HEK293 (cell line): ENCODE measurements around the gene SLC25A22.

ENCODE experiments used
- CTCF ChIP-seq: fragments of 450-650 bp; formaldehyde crosslinking; IDR thresholded peaks from 2 replicates; pipeline ENCODE4 v1.5.1; 2016; ENCODE audit warnings: missing biosample characterization, missing genetic modification characterization
- EGR2 ChIP-seq: fragments of 450-650 bp; formaldehyde crosslinking; IDR thresholded peaks from 2 replicates; pipeline ENCODE4 v1.5.1; 2016; ENCODE audit warnings: low read depth, missing biosample characterization, missing genetic modification characterization
- KLF9 ChIP-seq: fragments of 450-650 bp; formaldehyde crosslinking; IDR thresholded peaks from 2 replicates; pipeline ENCODE4 v1.5.1; 2016; ENCODE audit warnings: missing biosample characterization, missing genetic modification characterization, low read depth
- MYNN ChIP-seq: fragments of 450-650 bp; formaldehyde crosslinking; IDR thresholded peaks from 2 replicates; pipeline ENCODE4 v1.5.1; 2016; ENCODE audit warnings: missing biosample characterization, missing genetic modification characterization, borderline replicate concordance
- PRDM1 ChIP-seq: fragments of 450-650 bp; formaldehyde crosslinking; IDR thresholded peaks from 2 replicates; pipeline ENCODE4; 2016; ENCODE audit warnings: missing biosample characterization, missing genetic modification characterization
- REST ChIP-seq: fragments of 450-650 bp; formaldehyde crosslinking; IDR thresholded peaks from 2 replicates; pipeline ENCODE4 v1.5.1; 2016; ENCODE audit warnings: missing biosample characterization, missing genetic modification characterization
- SP2 ChIP-seq: fragments of 450-650 bp; formaldehyde crosslinking; IDR thresholded peaks from 2 replicates; pipeline ENCODE4 v1.5.1; 2016; ENCODE audit warnings: missing biosample characterization, missing genetic modification characterization
- ZBTB1 ChIP-seq: fragments of 450-650 bp; formaldehyde crosslinking; IDR thresholded peaks from 2 replicates; pipeline ENCODE4 v1.5.1; 2016; ENCODE audit warnings: missing biosample characterization, missing genetic modification characterization
- ZFP37 ChIP-seq: fragments of 450-650 bp; formaldehyde crosslinking; IDR thresholded peaks from 2 replicates; pipeline ENCODE4 v1.5.1; 2016; ENCODE audit warnings: missing biosample characterization, missing genetic modification characterization
- ZNF146 ChIP-seq: fragments of 450-650 bp; formaldehyde crosslinking; IDR thresholded peaks from 2 replicates; pipeline ENCODE4 v1.5.1; 2016; ENCODE audit warnings: missing biosample characterization, missing genetic modification characterization
- ZNF23 ChIP-seq: fragments of 450-650 bp; formaldehyde crosslinking; IDR thresholded peaks from 2 replicates; pipeline ENCODE4 v1.5.1; 2016; ENCODE audit warnings: missing biosample characterization, missing genetic modification characterization, borderline replicate concordance
- ZNF335 ChIP-seq: fragments of 450-650 bp; formaldehyde crosslinking; conservative IDR thresholded peaks from 2 replicates; pipeline ENCODE4 v1.5.1; 2016; ENCODE audit warnings: missing biosample characterization, missing genetic modification characterization
- TF ChIP-seq, protein P1 (sequence below): fragments of 450-650 bp; formaldehyde crosslinking; IDR thresholded peaks from 2 replicates; pipeline ENCODE4 v1.5.1; 2016; ENCODE audit warnings: missing biosample characterization, missing genetic modification characterization, borderline replicate concordance

GRCh38 chr11:783581-784015 lies 14.5 kb downstream of the SLC25A22 start:
- peak; percentile 50; the same call in 1 of the 2 replicates for TF ChIP-seq CTCF (tag by site-specific recombination)
- TF ChIP-seq REST (tag by site-specific recombination): no peak
- TF ChIP-seq ZBTB1 (tag by site-specific recombination): no peak
- TF ChIP-seq SP2: peak; percentile 29; the same call in 1 of the 2 replicates
- no peak for TF ChIP-seq KLF9 (tag by site-specific recombination)
- TF ChIP-seq ZFP37: 0 out of 2 replicates have a peak, but pooled peaks have one; percentile 34
- TF ChIP-seq, protein P1, sequence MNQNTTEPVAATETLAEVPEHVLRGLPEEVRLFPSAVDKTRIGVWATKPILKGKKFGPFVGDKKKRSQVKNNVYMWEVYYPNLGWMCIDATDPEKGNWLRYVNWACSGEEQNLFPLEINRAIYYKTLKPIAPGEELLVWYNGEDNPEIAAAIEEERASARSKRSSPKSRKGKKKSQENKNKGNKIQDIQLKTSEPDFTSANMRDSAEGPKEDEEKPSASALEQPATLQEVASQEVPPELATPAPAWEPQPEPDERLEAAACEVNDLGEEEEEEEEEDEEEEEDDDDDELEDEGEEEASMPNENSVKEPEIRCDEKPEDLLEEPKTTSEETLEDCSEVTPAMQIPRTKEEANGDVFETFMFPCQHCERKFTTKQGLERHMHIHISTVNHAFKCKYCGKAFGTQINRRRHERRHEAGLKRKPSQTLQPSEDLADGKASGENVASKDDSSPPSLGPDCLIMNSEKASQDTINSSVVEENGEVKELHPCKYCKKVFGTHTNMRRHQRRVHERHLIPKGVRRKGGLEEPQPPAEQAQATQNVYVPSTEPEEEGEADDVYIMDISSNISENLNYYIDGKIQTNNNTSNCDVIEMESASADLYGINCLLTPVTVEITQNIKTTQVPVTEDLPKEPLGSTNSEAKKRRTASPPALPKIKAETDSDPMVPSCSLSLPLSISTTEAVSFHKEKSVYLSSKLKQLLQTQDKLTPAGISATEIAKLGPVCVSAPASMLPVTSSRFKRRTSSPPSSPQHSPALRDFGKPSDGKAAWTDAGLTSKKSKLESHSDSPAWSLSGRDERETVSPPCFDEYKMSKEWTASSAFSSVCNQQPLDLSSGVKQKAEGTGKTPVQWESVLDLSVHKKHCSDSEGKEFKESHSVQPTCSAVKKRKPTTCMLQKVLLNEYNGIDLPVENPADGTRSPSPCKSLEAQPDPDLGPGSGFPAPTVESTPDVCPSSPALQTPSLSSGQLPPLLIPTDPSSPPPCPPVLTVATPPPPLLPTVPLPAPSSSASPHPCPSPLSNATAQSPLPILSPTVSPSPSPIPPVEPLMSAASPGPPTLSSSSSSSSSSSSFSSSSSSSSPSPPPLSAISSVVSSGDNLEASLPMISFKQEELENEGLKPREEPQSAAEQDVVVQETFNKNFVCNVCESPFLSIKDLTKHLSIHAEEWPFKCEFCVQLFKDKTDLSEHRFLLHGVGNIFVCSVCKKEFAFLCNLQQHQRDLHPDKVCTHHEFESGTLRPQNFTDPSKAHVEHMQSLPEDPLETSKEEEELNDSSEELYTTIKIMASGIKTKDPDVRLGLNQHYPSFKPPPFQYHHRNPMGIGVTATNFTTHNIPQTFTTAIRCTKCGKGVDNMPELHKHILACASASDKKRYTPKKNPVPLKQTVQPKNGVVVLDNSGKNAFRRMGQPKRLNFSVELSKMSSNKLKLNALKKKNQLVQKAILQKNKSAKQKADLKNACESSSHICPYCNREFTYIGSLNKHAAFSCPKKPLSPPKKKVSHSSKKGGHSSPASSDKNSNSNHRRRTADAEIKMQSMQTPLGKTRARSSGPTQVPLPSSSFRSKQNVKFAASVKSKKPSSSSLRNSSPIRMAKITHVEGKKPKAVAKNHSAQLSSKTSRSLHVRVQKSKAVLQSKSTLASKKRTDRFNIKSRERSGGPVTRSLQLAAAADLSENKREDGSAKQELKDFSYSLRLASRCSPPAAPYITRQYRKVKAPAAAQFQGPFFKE (tag by site-specific recombination): no peak
- no peak for TF ChIP-seq ZNF146 (tag by site-specific recombination)
- TF ChIP-seq ZNF335 (tag by site-specific recombination): no peak
- no peak; the same call in 1 of the 2 replicates for TF ChIP-seq EGR2
- no peak for TF ChIP-seq ZNF23 (tag by site-specific recombination)
- no peak for TF ChIP-seq MYNN (tag by site-specific recombination)
- no peak for TF ChIP-seq PRDM1 (tag by site-specific recombination)
